Measurements from ENCODE around the gene LNPEP.

The LNPEP gene

GRCh38 chr5:96942078-96942477 lies 6.2 kb downstream of the LNPEP start:
- Histone ChIP-seq H3K36me3 (ENCODE audit: control insufficient read depth, low read length) (peaks cover 45% of the 10 kb centered on the region), H3K4me3 (ENCODE audit: low read length) (no peak overlapping the region), H3K4me1 (ENCODE audit: control insufficient read depth, low read length) (peaks cover 48% of the 10 kb centered on the region), H3K27me3 (ENCODE audit: control insufficient read depth, low read length) (no peaks in the 10 kb centered on the region), H3K79me2 (ENCODE audit: control insufficient read depth, low read length) (peaks cover 95% of the 10 kb centered on the region), H4K20me1 (ENCODE audit: control insufficient read depth, insufficient read depth, low read depth, low read length) (0 out of 2 replicates have a peak, but pooled peaks cover 10% of the 10 kb centered on the region), H3K9me3 (ENCODE audit: control insufficient read depth, insufficient read depth, low read length) (no peaks in the 10 kb centered on the region), H3K27ac (ENCODE audit: low read depth, low read length) (no peak overlapping the region), H3K9me2 (replicated peaks; ENCODE audit: control insufficient read depth, low read length) (no peaks in the 10 kb centered on the region), H3F3A (ENCODE audit: control insufficient read depth, insufficient read depth) (0 out of 2 replicates have a peak, but pooled peaks cover 4% of the 10 kb centered on the region), H3K4me2 (ENCODE audit: low read length) (no peak overlapping the region)
- no peak for TF ChIP-seq EZH2phosphoT487 (IDR thresholded peaks at IDR 0.05; ENCODE audit: borderline replicate concordance, low read length)
- no peak for TF ChIP-seq CTCF (IDR thresholded peaks at IDR 0.05; ENCODE audit: low read depth, low read length, poor library complexity, severe bottlenecking)

GRCh38 chr5:96942911-96943310 lies 7.0 kb downstream of the LNPEP start:
- H3K27ac ChIP-seq (ENCODE audit: low read depth, low read length): no peak overlapping the region
- peaks cover 95% of the 10 kb centered on the region for H3K79me2 ChIP-seq (ENCODE audit: control insufficient read depth, low read length)
- peaks cover 40% of the 10 kb centered on the region for H3K4me1 ChIP-seq (ENCODE audit: control insufficient read depth, low read length)
- H4K20me1 ChIP-seq (ENCODE audit: control insufficient read depth, insufficient read depth, low read depth, low read length): 0 out of 2 replicates have a peak, but pooled peaks cover 7% of the 10 kb centered on the region
- H3K4me2 ChIP-seq (ENCODE audit: low read length): no peak overlapping the region
- peaks cover 38% of the 10 kb centered on the region for H3K36me3 ChIP-seq (ENCODE audit: control insufficient read depth, low read length)
- H3K4me3 ChIP-seq (ENCODE audit: low read length): no peak overlapping the region
- TF ChIP-seq CTCF (IDR thresholded peaks at IDR 0.05; ENCODE audit: low read depth, low read length, poor library complexity, severe bottlenecking) (no peak), EZH2phosphoT487 (IDR thresholded peaks at IDR 0.05; ENCODE audit: borderline replicate concordance, low read length) (no peak)
- H3K27me3 ChIP-seq (ENCODE audit: control insufficient read depth, low read length): no peaks in the 10 kb centered on the region
- no peaks in the 10 kb centered on the region for H3K9me2 ChIP-seq (replicated peaks; ENCODE audit: control insufficient read depth, low read length)
- H3F3A ChIP-seq (ENCODE audit: control insufficient read depth, insufficient read depth): 0 out of 2 replicates have a peak, but pooled peaks cover 4% of the 10 kb centered on the region
- H3K9me3 ChIP-seq (ENCODE audit: control insufficient read depth, insufficient read depth, low read length): no peaks in the 10 kb centered on the region

- TF ChIP-seq CTCF (IDR thresholded peaks at IDR 0.05; ENCODE audit: low read depth, low read length, poor library complexity, severe bottlenecking): no peak
- no peak for TF ChIP-seq EZH2phosphoT487 (IDR thresholded peaks at IDR 0.05; ENCODE audit: borderline replicate concordance, low read length)
- Histone ChIP-seq H4K20me1 (ENCODE audit: control insufficient read depth, insufficient read depth, low read depth, low read length) (0 out of 2 replicates have a peak, but pooled peaks cover 6% of the 10 kb centered on the region), H3K9me3 (ENCODE audit: control insufficient read depth, insufficient read depth, low read length) (no peaks in the 10 kb centered on the region), H3K36me3 (ENCODE audit: control insufficient read depth, low read length) (peaks cover 29% of the 10 kb centered on the region), H3K27ac (ENCODE audit: low read depth, low read length) (no peak overlapping the region), H3F3A (ENCODE audit: control insufficient read depth, insufficient read depth) (0 out of 2 replicates have a peak, but pooled peaks cover 4% of the 10 kb centered on the region), H3K27me3 (ENCODE audit: control insufficient read depth, low read length) (no peaks in the 10 kb centered on the region), H3K4me1 (ENCODE audit: control insufficient read depth, low read length) (peaks cover 31% of the 10 kb centered on the region), H3K4me2 (ENCODE audit: low read length) (no peak overlapping the region), H3K4me3 (ENCODE audit: low read length) (no peak overlapping the region), H3K9me2 (replicated peaks; ENCODE audit: control insufficient read depth, low read length) (no peaks in the 10 kb centered on the region), H3K79me2 (ENCODE audit: control insufficient read depth, low read length) (peaks cover 95% of the 10 kb centered on the region)
Measured at GRCh38 chr5:96943799-96944198, 7.9 kb downstream of the LNPEP start.
